Uterus (tissue), 4 donors: ENCODE measurements around the gene GALNT9. TPM values are rescaled to one million over a fixed set of nuclear protein-coding genes. Genes with fewer than 3 reads are reported as not detected.

Experiments
- DNase-seq, 2 donors: peaks; one replicate each; pipeline ENCODE4 v3.0.0-alpha.2; 2019 to 2020
- H3K27ac ChIP-seq, 2 donors: fragments of 200-600 bp; sonication (generic); 1 replicate in 1 of 2; 2 replicates in 1 of 2; pipeline ENCODE4 v1.5.1; 2016 to 2018
- H3K27me3 ChIP-seq, 2 donors: fragments of 200-600 bp; sonication (generic); one replicate each; pipeline ENCODE4 v1.5.1; 2018 to 2019; ENCODE audit warnings: control low read depth in 1 of 2
- H3K36me3 ChIP-seq, 2 donors: fragments of 200-600 bp; sonication (generic); one replicate each; pipeline ENCODE4 v1.5.1; 2019; ENCODE audit warnings: control low read depth in 1 of 2
- H3K4me1 ChIP-seq, 2 donors: fragments of 200-600 bp; sonication (generic); one replicate each; pipeline ENCODE4 v1.5.1; 2018 to 2019; ENCODE audit warnings: control low read depth in 1 of 2
- H3K4me3 ChIP-seq, 2 donors: fragments of 200-600 bp; sonication (generic); 1 replicate in 1 of 2; 2 replicates in 1 of 2; pipeline ENCODE4 v1.5.1; 2018 to 2019; ENCODE audit warnings: mild to moderate bottlenecking in 1 of 2
- H3K9me3 ChIP-seq, 2 donors: fragments of 200-600 bp; sonication (generic); one replicate each; pipeline ENCODE4 v1.5.1; 2019; ENCODE audit warnings: control low read depth in 1 of 2
- CTCF ChIP-seq, 4 experiments: fragments of 200-600 bp in 2 of 4; fragments of 450-650 bp in 2 of 4; sonication (generic) in 2 of 4; IDR thresholded peaks; one replicate each; pipeline ENCODE4 v1.5.1; 2016 to 2019; ENCODE audit warnings: antibody characterized with exemption in 4 of 4, mild to moderate bottlenecking in 2 of 4, moderate library complexity in 1 of 4
- POLR2A ChIP-seq, 2 donors: fragments of 450-650 bp; IDR thresholded peaks; one replicate each; pipeline ENCODE4 v1.6.1; 2016; ENCODE audit warnings: antibody characterized with exemption in 2 of 2, mild to moderate bottlenecking in 1 of 2, moderate library complexity in 1 of 2
- intact Hi-C: fragments of 100-400 bp; cut with DNase I; formaldehyde crosslinking; loops from one replicate; pipeline ENCODE4 v1.15.1; 2023; ENCODE audit warnings: low total_unique reads
- total RNA-seq, 4 donors: library from RNA; depleted of rRNA in 3 of 4; stranded (reverse); fragments of >200 nt in 3 of 4; gene quantifications; one replicate each; pipeline versions ENCODE4 v1.1.0 to v1.2.4, GENCODE V29; 2014 to 2023
- donor health status: DM: yes; HTN: yes; CAD: no.

Gene GALNT9
- total RNA-seq, 4 donors from 2014 or later: 1.5 to 4.3 TPM; not detected in 2

DNA sequence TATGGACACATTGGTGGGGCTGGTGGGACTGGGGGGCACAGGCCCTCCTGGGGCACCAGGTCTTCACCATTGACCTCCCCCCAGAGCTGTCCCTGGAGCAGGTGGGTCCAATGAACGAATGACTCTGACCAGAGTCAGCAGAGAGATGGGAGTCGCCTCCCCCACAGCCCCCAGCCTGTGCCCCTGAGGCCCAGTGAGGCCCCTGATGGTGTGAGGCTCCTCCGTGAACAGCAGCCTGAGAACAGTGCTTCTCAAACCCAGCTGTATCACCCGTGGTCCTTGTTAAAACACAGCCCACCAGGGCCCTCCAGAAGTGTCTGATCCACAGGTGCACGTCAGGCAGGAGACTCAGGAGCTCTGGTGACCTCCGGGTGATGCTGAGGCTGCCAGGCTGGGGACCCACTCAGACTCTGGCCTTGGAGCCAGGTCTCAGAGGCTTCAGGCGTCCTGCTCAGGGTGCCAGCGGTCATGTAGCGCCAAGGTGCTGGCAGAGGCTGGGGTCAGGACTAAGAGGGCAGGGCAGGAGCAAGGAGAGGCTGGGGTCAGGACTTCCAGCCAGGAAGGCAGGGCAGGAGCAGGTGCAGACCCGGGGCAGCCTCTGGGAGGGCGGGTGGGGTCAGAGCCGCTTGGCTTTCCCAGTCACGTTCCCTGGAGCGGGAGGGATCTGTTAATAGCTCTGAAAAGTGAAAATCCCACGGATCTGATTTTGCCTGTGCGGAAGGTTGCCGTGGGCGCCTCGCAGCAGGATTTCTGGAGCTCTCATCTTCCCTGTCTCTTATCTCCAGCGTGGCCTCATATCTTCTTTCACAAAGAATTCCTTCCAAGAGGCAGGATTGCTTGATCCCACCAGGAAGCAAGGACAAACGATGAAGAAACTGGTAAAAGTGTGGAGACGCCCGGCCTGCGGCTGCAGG, 35.0 kb downstream of the GALNT9 start:
- TF ChIP-seq POLR2A (IDR thresholded peaks at IDR 0.05): no peak
- no peak for TF ChIP-seq CTCF (IDR thresholded peaks at IDR 0.05)
- intact Hi-C loops: no loop called here
- H3K27me3 ChIP-seq: no peaks in the 10 kb centered on the region
- no peak overlapping the region for H3K27ac ChIP-seq
- no peak overlapping the region for H3K4me3 ChIP-seq
- no peaks in the 10 kb centered on the region for H3K4me1 ChIP-seq
- H3K9me3 ChIP-seq: no peaks in the 10 kb centered on the region
- no peak for DNase-seq
- H3K36me3 ChIP-seq: no peaks in the 10 kb centered on the region

DNA sequence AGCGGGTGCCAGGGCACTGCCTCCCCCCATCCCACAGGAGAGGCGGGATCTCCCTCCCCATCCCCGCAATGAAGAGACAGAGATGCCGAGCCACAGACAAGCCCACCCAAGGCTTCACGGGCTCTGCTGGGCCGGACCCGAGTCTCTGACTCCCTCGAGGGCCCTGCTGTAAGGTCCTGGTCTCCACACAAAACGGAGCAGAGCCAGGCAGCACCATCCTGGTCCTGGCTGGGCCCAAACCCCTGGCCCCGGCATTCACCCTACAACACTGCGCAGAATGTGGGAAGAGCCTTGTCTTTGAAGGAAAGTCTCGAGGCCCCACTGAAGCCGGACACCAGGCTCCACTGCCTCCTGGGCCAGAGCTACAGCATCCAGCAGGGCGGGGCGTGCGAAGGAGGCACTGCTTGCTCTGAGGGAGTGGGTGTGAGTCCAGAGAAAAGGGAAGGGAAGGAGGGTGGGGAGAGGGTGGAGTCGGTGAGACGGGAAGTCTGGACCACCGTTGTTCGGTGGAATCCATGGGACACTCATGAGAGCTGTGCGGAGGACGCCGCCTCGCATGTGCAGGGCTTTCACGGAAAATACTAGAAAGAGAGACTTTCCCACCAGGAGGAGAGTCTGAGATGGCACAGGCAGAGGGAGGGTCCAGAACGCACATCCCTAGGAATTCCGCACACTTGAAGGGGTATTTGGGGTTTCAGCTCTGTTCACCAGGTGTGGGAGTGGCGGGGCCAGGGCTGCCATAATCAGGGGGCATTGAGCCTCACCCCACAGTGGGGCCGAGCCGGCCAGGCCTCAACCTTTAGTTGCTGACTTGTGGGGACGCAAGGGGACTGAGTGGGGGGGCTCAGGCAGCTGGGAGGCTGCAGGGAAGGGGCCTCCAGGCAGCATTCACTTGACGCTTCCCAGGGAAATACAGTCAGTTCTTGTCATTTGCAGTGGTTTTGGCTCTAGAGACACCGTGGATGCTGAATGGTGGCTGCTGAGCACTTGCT, 36.8 kb downstream of the GALNT9 start:
- intact Hi-C loops: no loop called here

DNA sequence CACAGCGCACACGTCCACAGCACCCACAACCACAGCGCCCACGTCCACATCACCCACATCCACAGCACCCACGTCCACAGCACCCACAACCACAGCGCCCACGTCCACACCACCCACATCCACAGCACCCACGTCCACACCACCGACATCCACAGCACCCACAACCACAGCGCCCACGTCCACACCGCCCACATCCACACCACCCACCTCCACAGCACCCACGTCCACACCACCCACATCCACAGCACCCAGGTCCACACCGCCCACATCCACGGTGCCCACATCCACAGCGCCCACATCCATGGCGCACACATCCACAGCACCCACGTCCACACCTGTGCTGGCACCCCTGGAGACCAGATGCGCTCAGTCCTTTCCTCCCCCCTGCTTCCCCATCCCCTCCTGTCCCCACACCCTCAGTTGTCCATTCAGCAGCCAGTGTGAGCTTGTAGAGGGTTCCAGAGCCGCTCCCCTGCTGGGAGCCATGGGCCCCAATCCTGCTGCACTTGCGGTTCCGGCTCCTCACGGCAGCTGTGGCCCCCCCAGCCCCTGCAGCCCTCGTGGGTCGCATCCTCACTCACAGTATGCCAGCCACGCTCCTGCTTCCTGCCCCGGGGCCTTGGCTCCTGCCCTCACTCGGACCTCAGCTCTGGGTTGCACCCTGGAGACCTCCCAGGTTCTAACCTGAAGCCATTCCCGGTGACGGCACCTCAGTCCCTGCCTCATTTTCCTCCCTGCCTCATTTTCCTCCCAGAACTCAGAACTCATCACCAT, 37.8 kb downstream of the GALNT9 start:
- H3K4me1 ChIP-seq: no peaks in the 10 kb centered on the region
- TF ChIP-seq CTCF (IDR thresholded peaks at IDR 0.05) (no peak), POLR2A (IDR thresholded peaks at IDR 0.05) (no peak)
- no peaks in the 10 kb centered on the region for H3K27me3 ChIP-seq

More for the DNA sequence above, 36.8 kb downstream of the GALNT9 start:
- H3K36me3 ChIP-seq: no peaks in the 10 kb centered on the region
- TF ChIP-seq POLR2A (IDR thresholded peaks at IDR 0.05): no peak
- no peak for TF ChIP-seq CTCF (IDR thresholded peaks at IDR 0.05)
- H3K27me3 ChIP-seq: no peaks in the 10 kb centered on the region
- no peak for DNase-seq
- H3K4me1 ChIP-seq: no peaks in the 10 kb centered on the region
- no peak overlapping the region for H3K27ac ChIP-seq
- H3K4me3 ChIP-seq: no peak overlapping the region
- no peaks in the 10 kb centered on the region for H3K9me3 ChIP-seq

DNA sequence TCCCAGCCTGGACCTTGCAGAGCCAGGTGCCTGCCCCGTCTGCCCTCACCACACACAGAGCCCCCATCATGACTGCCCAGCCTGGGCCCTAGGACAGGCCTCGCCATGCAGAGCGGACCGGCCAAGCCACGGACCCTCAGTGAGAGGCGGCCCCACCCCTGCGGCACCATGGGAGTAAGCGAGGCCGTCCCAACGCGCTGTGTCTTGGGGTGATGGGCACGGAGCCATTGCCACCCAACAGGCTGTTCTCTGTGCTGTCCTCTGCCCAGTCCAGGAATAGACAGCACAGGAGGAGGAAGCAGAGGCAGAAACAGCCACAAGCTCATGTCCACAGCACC, 39.2 kb downstream of the GALNT9 start:
- TF ChIP-seq CTCF (IDR thresholded peaks at IDR 0.05): no peak
- no peak for TF ChIP-seq POLR2A (IDR thresholded peaks at IDR 0.05)
- Histone ChIP-seq H3K36me3 (no peaks in the 10 kb centered on the region), H3K27ac (no peak overlapping the region), H3K4me3 (no peak overlapping the region), H3K4me1 (no peaks in the 10 kb centered on the region), H3K9me3 (no peaks in the 10 kb centered on the region), H3K27me3 (no peaks in the 10 kb centered on the region)
- DNase-seq: no peak
- intact Hi-C loops: no loop called here

More for the DNA sequence above, 37.8 kb downstream of the GALNT9 start:
- Histone ChIP-seq H3K9me3 (no peaks in the 10 kb centered on the region), H3K4me3 (no peak overlapping the region), H3K36me3 (no peaks in the 10 kb centered on the region), H3K27ac (no peak overlapping the region)
- intact Hi-C loops: no loop called here
- DNase-seq: no peak
